GM18858 (cell line): ENCODE data around the gene EFHB.
A peak's percentile ranks its signal among the peaks of the same experiment; 100 is the strongest.
"Not testable (repeated sequence)": the region's sequence is repeated elsewhere in the genome, so short reads cannot be mapped to it uniquely, and the experiment has no call there.

Experiments used
- ATAC-seq: cut with Tn5 transposase; IDR thresholded peaks from one replicate; pipeline ENCODE4 v1.9.1; 2021; ENCODE audit not compliant: unreplicated experiment

Gene EFHB

DNA sequence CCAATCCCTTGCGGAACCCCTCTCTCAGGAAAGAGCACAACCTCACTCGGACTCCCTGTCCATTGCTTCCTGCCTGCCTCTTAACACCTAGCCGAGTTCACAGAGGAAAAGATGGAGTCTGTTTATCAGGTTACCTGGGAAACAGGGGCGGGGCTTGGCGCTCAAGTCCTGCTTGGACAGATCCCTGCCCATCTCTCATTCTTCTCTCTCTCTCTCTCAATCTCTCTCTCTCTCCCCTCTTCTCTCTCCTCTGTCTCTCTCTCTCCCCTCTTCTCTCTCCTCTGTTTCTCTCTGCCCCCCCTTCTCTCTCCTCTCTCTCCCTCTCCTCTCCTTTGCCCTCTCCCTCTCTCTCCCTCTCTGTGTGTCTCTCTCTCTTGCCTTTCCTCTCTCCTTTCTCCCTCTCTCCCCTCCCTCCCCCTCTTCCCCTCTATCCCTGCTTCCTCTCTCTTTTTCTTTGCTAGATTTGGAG, at the start of gene EFHB:
TSS of gene EFHB (minus strand) at position 120 of the 469 bp plus-strand sequence. CDS start 199 bp downstream, outside the sequence.
- ATAC-seq: no peak

DNA sequence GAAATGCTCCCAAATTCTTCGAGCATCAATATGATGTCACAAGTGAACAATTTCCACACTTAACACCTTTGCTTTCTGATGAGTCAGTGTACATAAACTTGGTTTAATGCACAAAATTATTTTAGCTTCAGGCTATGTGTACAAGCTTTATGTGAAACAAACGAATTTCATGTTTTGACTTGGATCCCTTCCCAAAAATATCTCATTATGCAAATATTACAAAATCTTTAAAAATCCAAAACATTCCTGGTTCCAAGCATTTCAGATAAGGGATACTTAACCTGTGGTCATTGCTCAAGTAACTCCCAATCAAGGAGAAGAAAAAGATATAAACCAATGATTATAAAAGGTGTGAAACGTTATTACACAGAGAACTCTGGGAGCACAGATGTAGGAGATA, 38.0 kb upstream of the EFHB start:
- no peak for ATAC-seq

DNA sequence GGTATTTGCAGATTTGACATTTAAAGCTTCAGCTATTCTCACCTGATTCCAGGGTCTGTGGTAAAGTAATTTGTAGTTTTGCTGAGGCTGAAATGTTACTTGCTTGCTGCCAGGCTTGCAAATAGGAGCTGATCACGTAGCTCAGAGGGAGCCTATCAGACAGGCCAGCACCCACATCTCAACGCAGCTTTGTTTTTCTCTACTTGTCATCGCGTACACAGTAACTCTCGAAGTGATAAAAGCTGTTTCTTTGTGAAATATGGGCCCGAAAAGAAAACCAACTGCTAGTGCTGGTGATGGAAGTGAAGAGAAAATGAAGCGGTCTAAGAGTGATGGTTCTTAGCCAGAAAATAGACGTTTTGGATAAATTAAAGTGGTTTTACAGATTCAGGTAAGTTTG, 36.3 kb upstream of the EFHB start:
- no peak for ATAC-seq

DNA sequence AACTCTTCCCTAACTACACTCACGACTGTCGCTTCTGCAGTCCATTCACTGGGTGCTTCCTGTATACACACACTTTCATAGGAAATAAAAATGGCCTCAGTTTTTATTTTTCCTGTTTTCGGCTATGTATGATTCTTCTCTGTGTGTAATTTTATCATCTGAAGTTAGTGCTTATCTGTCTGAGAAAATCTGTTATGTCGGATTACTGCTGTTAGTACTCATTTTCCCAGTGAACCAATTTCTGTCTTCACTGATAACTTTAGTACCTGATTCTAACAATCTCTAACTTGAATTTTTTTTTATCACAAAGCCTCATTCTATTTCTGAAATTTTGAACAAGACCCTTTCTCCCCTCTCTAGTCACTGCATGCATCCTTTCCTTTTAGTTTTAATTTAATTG, 33.8 kb upstream of the EFHB start:
- no peak for ATAC-seq

DNA sequence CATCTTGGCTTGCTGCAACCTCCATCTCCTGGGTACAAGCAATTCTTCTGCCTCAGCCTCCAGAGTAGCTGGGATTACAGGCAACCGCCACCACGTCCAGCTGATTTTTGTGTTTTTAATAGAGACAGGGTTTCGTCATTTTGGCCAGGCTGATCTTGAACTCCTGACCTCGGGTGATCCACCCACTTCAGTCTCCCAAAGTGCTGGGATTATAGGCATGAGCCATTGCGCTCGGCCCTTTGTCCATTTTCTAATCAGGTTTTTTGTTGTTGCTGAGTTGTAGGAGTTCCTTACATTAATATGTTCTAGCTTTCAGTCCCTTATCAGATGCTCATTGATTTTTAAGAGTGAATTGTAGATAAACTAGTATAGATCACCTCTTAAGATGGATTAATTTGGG, 33.2 kb upstream of the EFHB start:
- ATAC-seq: no peak

DNA sequence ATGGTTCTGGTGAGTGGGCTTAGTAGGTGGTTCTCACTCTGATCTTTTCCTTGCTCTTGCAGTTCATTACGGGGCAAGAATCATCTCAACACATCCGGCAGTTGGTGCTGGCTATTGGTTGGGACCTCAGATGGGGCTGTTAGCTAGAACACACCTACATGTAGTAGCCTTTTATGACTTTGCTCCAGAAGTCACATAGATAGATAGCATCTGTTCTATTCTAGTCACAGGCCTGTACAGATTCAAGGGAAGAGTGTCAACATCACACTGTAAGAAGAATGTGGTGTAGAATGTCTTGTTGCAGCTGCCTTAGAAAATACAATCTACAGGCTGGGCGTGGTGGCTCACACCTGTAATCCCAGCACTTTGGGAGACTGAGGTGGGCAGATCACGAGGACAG, 27.9 kb upstream of the EFHB start:
- ATAC-seq: no peak

- ATAC-seq: no peak
These were observed 26.7 kb upstream of the EFHB start for GRCh38 chr3:19960696-19961095.

DNA sequence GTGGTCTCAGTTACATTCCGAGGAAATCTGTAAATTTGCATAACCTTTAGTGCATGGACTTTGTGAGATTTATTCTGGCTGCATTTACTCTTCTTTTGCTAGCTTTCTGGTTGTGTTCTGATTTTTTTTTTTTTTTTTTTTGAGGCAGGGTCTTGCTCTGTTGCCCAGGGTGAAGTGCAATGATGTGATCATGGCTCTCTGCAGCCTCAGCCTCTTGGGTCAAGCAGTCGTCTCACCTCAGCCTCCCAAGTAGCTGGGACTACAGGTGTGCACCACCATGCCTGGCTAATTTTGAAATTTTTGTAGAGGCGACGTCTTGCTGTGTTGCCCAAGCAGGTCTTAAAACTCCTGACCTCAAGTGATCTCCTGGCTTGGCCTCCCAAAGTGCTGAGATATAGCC, 25.5 kb upstream of the EFHB start:
- no peak for ATAC-seq

- ATAC-seq: not testable (repeated sequence)
These were observed 23.3 kb upstream of the EFHB start for GRCh38 chr3:19957354-19957753.

- no peak for ATAC-seq
These were observed 20.7 kb upstream of the EFHB start for GRCh38 chr3:19954676-19955075.

DNA sequence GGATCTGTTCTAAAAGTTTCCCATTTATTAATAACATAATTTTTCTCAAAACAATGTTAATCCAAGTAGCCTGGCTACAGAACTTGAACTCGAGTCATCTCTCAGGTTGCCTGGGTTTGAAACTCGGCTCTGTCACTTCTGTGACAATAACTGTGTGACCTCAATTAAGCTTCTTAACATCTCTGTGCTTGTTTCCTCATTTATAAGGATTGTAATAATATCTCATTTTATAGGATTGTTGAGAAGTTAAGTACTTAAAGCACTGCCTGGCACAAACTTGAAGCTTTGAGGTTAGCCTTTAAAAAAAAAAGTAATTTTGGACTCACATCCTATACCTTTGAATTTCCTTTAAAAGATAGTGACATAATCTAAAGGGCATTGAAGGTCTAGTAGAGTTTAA, 16.3 kb upstream of the EFHB start:
- no peak for ATAC-seq

DNA sequence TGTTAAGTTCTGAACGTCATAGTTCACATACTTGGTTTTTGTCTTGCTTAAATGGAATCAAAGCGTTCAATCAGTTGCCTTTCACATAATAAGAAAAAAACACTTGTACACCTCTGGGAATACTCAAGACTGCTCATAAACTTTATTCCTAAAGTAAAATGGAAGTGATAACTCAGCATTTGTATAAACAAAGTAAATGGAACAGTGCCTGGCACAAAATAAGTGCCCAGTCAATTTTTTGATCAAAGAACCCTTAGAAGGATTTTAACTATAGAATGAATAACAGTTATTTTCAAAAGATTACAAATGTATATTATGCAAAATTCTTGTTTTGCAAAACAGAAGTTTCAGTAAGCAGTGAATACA, 14.2 kb upstream of the EFHB start:
- no peak for ATAC-seq

DNA sequence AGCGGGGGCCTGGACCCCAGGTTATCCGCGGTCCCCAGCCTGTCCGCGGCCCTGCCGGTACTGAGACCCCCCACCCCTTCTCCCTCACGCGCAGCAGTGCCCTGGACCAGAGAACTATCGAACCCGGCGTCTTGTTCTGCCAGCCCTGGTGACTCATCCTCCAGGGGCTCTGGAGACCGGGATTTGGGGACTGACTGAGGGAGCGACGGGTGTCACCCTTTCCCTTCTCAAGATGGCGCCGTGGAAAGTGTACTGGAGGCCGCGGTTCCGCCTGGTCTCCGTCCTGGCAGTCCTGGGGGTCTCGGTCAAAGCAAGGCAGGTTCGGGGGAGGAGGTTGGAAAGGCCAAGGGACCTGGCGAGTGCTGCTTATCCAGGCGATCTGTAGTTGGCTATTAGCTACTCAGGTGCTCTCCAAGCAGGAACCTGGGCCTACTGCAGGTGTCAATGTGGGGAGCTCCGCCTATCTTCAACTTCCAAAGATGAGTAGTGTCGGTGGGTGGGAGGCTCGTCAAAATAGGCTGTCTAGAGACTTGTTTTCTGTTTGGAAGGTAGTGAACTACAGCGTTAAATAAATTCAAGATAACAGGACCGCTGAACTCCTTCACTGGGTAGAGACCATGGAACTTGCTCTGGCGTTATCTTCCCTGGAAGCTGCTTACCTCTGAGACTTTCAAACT, 13.7 kb upstream of the EFHB start:
- ATAC-seq: no peak

- peak; percentile 97 for ATAC-seq
These were observed 13.0 kb upstream of the EFHB start, which contains the start of gene RAB5A for GRCh38 chr3:19946832-19947548. TSS of gene RAB5A (plus strand) at chr3:19947097. CDS start at chr3:19950899, 3,802 bp downstream.

DNA sequence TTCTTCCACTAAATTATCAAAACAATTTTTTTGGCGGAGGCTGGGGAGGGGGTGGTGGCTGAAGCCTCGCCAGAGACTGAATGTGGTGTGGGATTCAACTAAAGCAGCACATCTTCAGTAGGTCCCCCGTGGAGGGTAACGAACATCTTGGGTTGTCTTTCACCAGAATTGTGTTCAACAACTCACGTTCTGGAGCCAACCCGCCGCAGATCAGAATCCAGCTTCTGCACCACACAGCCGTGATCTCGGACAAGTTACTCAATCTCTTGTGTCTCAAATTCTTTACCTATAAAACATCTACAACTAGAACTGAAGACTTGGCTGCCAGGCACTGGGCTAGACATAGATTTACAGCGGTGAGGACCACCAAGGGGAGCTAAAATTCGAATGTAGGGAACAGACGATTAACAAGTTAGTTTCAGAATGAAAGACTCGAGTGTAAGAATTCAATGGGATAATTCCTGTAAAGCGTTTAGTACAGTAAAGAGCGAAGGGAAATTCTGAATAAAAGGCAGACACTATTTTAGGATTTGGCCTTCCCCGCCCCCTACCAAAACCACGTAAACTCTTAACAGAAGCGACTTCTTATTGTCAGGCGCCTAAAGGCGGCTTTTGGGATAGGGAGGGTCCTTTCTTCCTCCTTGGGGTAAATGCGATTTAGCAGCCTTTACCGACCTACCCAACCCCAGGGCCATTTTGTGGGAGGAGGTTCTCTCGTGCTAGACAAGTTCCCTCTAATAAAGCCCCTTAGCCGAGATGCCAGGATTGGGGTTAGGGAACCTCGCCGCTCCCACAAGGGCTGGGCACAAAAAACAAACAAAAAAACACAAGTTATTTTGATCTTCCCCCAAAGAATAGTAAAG, 12.2 kb upstream of the EFHB start:
- ATAC-seq: no peak

- no peak for ATAC-seq
These were observed 11.5 kb upstream of the EFHB start for GRCh38 chr3:19945534-19945933.

- no peak for ATAC-seq
These were observed 6.6 kb upstream of the EFHB start for GRCh38 chr3:19940643-19941042.

GRCh38 chr3:19938295-19938627, 4.2 kb upstream of the EFHB start:
- no peak for ATAC-seq

GRCh38 chr3:19937459-19938294, 3.7 kb upstream of the EFHB start:
- ATAC-seq: no peak

- no peak for ATAC-seq
These were observed 1.6 kb downstream of the EFHB start for GRCh38 chr3:19932422-19932821.

- peak; percentile 48 for ATAC-seq
These were observed 2.2 kb downstream of the EFHB start for GRCh38 chr3:19931767-19932188.
